ENCODE results near the gene ANKS1B.
"Not testable (repeated sequence)": the region's sequence is repeated elsewhere in the genome, so short reads cannot be mapped to it uniquely, and the experiment has no call there.

The ANKS1B gene

DNA sequence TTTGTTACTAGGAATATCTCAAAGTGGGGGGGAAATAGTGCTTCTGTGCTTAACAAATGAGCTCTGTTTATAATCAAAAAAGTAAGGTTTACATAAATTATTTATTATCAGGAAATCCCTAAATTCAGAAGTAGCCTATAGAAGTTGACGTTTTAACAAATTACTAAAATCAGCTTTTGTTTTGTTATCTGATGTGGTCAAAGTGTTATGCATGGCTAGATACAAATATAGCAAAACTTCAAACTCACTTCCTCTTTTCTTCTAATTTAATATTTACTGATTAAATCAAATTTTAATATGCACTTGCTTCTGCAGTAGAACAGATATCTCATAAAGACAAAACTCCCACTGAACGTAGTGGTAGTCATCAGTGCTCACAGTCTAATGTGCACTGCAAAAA lies 289.7 kb downstream of the ANKS1B start:
- no peak for DNase-seq

DNA sequence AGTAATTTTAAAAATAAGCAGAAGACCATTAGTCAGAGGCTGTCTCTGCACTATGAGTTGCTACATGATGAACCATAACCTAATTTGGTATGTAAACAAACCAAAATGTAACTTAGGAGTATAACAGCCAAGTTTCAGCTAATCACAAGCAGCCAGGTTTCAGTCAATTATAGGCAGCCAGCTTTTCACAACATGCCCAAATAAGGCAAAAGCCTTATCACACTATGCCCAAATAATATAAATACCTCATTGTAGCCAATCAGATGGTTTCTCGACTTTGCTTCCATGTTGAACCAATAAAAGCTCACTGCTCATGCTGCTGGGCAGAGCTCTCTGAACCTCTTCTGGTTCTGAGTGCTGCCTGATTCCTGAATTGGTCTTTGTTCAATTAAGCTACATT lies 298.6 kb downstream of the ANKS1B start:
- DNase-seq = no peak

DNA sequence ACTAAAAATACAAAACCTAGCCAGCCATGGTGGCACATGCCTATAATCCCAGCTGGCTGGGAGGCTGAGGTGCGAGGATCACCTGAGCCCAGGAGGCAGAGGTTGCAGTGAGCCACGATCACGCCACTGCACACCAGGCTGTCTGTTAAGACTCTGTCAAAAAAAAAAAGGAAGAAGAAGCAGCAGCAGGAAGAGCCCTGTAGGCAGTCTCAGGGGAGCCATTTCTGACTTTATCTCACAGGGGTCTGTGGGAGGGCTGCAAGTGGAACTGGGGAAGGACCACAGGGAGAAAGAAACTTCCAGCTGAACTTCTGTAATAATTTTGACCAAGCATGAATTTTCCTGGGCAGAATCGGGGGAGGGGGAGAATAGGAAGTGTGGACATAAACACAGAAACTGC lies 304.5 kb downstream of the ANKS1B start:
- DNase-seq = no peak

DNA sequence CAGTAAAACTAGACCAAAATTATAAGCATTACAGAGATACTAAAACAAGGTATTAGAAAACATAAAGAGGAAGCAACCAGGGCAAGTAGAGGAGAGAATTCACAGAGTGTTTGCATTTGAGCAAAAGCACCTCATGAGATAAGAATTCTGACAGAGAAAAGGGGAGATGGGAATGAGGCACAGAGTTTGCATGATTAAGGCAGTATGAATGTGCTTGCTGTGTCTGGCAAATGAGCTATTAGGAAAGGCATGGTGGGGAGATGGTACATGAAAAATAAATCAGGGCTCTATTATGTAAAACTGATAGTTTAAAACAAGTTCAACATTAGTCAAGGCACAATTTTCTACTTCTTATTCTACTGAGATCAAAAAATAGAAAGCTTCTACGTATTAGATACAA lies 314.1 kb downstream of the ANKS1B start:
- DNase-seq = no peak

DNA sequence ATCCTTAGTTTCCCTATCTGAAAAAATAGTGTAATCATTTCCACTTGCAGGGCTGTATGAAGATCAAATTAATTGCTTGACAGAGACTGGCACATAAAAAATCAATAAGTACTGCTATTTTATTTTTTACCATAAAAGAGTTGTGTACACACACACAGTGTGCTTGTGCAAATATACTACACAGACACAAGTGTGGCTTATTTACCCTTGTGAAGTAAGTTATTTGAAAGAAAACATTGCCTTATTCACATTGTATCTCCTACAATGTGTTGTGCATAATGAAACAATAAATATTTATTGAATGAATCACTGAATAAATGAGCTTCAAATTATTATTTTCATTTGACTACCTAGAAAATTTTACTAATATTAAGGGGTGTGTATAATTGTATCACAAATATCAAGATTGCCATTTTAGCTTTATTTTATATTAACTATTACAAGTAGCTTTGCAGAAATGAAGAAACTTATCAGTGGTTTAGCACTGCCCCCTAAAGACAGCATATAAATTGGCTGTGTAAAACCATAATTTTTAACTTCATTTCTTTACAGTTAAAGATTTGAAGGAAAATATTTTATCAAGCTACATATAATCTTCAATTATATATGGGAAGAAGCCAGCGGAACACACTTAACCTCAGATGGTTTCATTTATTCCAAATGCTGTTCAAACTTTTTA lies 325.9 kb downstream of the ANKS1B start:
- DNase-seq = no peak

DNA sequence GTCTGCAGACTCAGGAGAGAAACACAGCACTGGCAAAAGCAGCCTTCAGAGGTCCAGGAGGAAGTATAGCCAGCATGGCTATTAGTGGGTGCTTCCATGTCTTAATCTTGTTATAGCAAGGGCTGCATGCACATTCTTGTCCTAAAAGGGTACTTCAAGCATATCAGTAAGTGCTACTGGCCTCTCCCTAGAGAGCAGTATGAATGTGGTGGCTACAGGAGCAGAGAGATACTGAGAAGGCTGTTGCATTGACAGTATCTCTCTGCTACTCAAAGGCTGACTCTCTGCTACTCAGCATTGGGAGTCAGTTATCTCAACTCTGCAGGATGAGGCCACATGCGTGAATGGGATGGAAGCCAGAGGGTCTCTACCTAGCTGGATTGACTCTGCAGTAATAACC lies 335.2 kb downstream of the ANKS1B start:
- DNase-seq = no peak

DNA sequence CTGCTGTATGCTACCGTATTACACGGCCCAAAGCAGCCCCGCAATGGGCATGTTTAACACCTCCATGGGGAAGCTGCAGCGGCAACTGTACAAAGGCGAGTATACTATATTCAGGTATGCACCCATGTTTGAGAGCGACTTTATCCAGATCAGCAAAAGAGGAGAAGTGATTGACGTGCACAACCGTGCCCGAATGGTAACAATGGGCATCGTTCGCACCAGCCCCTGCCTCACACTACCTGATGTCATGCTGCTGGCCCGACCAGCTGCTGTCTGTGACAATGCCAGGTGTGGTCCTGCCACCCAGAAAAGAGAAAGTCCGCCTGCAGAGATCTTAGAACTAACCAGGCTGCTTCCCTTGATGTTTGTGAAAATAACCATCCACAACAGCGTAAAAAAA lies 336.6 kb downstream of the ANKS1B start:
- DNase-seq = no peak

DNA sequence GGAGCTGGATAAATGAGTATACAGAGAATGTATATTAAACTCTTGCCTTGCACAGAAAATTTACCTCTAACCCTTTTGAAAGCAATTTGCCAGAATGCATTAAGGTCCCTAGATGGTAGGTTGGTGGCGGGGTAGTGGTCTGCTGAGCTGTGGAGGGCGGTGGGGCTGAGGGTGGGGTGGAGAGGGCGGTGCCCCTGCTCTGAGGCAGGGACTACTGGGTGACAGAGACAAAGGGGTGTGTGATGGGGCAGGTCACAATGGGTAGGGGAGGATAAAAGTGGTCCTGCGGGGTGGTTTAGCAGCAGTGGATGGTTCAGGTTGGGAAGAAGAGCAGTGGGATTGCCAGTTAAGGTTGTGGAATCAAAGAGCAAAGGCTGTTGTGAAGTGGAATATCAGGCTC lies 337.3 kb downstream of the ANKS1B start, which contains the start of gene GARIN6:
TSS of gene GARIN6 (plus strand) at position 301 of the 400 bp plus-strand sequence. CDS start 422 bp downstream, outside the sequence.
- no peak for DNase-seq

DNA sequence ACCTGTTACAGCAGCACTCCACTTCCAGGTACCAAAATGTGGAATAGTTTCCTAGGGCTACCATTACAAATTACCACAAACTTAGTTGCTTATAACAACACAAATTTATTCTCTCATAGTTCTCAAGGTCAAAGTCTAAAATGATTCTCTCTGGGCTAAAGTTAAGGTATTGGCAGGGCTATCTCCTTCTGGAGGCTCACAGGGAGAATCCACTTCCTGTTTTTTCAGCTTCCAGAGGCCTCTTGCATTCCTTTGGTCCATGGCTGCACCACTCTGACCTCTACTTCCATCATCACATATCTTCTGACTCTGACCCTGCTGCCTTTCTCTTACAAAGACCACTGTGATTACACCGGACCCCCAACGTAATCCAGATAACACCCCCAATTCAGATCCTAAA lies 340.1 kb downstream of the ANKS1B start:
- DNase-seq = no peak

DNA sequence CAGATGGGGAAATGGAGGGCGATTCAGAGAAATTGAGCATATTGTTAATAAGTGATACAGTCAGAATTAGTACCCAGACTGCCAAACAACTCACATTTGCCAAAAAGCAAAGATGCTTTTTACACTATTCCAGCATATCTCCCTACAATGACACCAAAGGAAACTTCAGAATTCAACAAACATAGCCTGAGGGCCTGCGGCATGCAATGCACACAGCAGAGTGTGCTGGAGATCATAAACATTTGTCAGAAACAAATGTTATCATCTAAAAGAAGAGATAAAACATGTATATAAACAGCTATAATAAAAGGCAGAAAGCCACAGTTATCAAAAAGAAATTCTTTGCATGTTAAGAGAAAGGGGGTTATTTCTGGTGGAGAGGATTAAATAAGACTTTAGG lies 357.3 kb downstream of the ANKS1B start:
- DNase-seq = no peak

DNA sequence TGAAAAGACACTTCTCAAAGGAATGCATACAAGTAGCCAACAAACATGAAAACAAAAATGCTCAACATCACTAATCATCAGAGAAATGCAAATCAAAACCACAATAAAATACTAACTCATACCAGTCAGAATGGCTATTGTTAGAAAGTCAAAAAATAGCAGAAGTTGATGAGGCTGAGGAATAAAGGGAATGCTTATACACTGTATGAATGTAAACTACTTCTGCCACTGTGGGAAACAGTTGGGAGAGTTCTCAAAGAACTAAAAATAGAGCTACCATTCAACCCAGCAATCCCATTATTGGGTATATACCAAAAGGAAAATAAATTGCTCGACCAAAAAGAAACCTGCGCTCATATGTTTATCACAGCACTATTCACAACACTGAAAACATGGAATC lies 360.1 kb downstream of the ANKS1B start:
- DNase-seq = not testable (repeated sequence)

DNA sequence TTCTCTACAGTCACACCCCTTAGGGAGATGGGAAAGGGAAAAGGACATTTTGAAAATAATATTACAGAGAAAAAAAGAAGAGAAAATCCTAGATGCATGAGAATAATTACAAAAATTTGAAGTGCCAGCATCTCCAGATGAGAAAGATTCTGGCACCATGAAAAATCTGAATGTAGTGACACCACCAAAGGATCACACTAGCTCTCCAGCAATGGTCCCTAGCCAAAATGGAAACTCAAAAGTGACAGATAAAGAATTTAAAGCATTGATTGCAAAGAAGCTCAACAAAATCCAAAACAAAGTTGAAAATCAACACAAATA lies 364.6 kb downstream of the ANKS1B start:
- DNase-seq = no peak

DNA sequence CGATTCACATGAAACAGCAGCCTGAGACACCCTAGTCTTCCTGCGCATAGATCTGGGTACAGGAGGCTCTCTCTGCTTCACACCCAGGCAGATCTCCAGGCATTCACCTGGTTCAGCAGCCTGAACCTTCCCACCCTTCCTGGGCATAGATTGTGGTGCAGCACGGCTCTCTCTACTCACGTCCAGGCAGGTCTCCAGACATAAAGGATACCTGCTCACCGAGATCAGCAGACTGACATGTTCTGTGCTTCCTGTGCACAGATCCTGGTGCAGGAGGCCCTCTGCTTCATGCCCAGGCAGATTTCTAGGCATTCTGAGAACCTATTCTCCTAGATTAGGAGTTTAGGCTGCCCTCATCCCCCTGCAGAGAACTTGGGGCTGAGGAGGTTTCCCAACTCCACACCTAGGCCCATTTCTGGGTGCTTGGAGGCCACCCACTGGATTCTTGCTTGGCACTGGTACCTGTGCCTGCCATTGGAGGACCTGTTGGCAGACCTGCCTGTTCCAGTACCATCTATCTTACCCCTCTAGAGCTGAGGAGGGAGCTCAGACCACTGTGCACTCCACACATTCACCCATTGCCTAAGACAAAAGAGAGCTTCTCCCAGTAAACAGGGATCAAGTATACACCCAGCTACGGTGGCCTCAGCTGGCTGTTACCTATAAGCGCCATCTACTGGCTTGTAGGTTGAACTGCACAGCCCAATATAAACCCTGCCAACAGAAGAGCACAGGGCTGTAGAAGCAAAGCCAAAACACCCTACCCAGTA lies 365.2 kb downstream of the ANKS1B start:
- DNase-seq = no peak

DNA sequence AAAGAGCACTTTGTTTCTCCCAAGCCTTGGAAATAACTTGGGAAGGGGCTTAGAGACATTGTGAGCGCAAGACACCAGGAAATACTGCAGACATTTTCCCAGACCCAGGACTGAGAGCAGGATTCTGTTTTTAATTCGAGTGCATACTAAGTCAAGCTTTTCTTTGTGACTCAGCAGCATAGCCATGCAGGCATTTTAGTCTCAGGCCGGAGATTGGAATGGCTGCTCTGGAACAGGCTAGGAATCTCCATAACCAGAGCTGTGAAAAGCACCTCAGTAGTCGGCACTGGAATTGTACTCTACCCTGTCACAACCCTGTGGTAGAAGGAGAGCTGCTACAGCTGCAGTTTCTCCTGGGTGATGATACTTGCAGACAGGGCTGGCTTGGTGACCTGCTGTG lies 366.1 kb downstream of the ANKS1B start:
- no peak for DNase-seq

DNA sequence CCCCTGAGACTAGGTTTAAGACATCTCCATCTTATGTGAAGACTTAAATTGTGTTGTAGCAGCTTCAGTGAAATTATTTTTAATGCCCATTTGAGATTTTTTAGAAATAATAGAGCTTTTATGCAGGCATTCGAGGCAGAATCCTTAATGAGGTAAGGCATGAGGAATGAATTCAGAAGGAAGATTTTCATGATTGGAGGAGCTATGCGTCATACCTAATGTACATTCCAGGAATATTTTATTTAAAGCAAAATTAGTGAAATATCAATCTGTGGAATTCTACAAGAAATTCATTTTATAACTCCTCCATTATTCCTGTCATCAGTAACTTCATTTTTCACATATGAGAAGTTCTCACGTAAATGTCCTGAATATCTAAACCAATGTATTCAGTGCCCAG lies 373.1 kb downstream of the ANKS1B start:
- no peak for DNase-seq

DNA sequence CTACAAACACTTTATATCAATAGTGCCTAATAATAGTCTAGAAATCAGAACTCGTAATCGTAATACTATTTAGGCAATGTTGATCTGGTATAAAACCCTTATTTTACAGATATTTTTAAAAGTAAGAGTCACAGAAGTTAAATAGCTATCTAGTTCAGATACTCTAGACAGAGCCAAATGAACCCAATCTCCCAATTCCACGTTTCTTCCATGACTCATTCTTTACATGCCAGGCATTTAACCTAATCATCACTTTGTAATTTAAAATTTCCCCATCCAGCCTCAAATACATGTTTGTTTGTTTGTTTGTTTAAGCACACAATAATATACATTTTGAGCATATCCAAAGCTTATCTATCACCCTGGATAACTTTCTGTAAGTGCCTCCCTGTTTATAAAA lies 373.6 kb downstream of the ANKS1B start:
- no peak for DNase-seq

DNA sequence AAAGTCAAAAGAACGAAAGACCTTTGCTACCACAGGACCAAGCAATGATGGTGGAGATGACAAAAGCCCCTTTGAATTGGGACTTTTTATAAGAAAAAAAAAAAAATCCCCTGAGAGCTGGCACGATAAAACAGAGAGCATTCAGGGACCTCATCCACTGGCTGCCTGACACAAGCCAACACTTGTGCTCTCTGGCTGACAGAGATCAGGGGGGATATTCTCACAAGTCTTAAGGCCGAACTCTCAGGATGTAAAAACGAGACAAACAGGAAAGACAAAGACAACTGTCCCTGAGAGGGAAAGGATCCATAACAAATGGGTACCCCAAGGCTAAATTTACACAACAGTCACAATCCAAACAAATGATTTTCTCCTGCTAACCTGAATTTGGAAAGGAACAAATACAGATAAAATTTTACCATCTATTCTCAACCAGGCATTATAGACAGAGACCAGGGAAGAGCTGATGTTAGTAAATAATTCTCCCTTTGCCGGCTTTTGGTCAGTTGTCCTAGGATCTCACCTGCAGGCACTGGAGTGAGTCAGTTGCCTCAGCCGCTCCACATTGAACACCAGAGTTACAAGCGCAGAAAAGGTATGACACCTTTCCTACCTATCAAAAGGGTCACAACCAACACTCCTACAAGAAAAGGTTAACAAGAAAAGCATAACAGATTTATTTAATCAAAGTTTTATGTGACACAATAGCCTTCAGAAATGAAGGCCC lies 375.1 kb downstream of the ANKS1B start:
- DNase-seq = no peak

DNA sequence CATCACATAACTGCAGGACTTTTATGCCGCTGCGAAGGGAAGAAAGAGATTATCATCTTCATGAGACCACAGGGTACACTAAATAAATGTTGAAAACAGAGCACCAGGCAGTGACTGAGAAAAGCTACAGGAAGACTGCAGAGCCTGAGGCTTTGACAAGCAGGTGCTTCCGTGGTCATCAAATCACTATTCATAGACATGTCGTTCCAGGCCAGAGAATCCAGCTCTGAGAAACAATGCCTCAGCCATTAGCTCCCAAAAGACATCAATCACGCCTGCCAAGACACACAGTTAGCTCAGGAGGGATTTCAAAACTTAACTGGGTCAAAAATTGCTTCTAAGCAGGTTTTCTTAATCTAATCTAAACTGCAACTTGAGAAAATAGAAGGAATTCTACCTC lies 384.3 kb downstream of the ANKS1B start:
- no peak for DNase-seq

DNA sequence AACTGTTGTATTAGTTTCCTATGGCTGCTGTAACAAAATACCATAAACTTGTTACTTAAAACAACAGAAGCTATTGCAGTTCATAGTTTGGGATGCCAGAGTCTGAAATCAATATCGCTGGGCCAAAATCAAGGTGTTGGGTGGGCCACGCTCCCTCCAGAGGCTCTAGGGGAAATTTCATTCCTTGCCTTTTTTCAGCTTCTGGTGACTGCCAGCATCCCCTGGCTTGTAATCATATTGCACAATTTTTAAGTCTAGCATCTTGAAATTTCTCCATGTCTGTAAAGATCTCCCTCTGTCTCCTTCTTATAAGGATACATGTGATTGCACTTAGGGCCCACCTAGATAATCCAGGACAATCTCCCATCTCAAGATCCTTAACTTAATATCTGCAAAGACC lies 386.0 kb downstream of the ANKS1B start:
- DNase-seq = no peak

DNA sequence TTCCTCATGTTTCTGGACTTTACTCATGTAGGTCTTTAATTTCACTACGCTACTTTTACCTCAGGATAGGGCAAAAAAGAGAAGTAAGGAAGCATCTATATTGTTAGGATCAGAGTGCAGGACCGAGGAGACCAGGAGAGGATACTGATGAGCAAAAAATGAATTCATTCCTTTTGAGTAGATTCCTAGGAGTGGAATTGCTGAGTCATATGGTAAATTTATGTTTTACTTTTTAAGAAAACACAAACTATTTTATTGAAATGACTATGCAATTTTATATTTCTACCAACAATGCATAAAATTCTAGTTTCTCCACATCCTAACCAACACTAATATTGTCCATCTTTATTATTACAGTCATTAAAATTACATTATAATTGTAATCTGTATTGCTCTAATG lies 388.0 kb downstream of the ANKS1B start:
- DNase-seq = no peak

DNA sequence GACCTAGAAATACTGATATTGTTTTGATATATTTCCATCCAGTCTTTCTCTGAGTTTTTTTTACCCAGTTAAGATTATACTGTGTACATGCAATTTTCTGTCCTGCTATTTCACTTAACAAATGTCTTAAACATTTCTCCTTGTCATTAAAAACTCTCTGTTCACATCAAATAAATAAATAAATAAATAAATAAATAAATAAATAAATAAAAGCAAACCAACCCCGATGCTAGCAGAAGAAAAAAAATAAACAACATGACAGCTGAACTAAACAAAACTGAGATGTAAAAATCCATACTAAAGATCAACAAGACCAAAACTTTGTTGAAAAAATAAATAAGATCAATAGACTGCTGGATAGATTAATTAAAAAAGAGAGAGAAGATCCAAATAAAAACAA lies 407.6 kb downstream of the ANKS1B start:
- not testable (repeated sequence) for DNase-seq

DNA sequence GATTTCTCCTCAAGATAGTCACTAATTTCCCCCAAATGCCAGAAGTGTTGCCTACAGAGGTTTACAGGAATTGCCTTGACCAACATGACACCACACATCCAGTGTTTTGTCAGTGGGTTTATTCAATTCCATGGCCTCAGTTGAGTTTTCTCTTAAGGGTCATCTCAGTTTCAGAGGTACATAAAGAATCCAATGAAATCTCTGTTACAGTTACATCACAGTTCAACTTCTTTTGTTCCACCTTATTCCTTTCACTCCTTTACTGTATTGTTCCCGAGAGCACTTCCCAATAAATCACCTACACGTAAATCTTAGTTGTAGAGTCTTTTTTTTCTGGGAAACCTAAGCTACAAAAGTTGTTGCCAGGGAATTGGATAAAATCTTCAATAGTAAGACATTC lies 410.8 kb downstream of the ANKS1B start:
- no peak for DNase-seq

DNA sequence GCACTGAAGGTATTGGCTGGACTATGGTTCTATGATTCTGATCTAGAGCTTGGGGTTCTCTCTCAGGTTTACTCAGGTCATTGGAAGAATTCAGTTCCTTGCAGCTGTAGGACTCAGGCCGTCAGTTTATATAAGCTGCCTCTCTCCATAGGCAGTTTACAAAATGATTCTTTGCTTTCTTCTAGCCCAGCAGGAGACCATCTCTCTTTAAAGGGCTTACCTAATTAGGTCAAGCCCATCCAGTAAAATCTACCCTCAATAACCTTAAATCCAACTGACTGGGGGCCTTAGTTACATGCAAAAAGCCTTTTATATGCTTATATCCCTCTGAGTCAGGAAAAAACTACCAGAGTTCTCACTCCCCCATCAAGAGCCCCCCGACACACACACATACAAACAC lies 417.7 kb downstream of the ANKS1B start:
- no peak for DNase-seq

DNA sequence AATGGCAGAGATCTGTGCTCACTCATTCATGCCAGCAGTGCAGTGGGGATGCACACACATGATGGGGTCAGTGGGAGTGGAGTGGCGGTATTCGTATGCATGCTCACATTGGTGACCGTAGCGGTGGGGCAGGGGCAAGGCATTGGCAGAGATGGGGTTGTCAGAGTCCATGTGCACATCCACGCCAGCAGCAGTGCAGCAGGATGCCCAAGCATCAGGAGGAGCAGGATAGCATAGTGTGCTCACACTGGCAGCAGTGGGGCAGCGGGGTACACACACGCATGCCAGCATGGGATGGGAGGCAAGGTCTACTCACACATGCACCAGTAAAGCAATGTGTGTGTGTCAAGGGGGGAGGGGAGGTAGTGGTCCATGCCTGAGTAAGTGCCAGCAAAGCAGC lies 426.6 kb downstream of the ANKS1B start:
- DNase-seq = no peak

Data from CD4-positive, alpha-beta T cell treated with Interleukin-4 for 1 hour (primary cell).